ENCODE data around the gene FGD3.

The FGD3 gene

DNA sequence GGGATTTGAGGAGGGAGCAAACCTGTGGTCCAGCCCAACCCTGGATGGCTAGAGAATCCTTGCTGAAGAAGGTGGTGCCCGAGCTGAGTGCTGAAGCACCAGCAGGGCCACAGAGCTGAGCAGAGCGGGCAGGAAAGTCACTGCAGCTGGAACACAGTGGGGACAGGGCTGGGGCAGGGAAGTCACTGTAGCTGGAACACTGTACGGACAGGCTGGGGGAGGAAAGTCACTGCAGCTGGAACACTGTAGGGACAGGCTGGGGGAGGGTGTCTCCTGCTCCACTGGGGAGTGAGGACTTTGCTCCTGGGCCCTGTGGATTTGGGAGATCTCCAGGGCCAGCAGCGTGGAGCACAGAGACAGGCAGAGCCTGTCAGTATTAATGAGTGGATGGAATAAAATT is 102.2 kb downstream of the FGD3 start:
- DNase-seq (ENCODE audit: low read depth in 2 of 2, low spot score in 1 of 2) = no peak

DNA sequence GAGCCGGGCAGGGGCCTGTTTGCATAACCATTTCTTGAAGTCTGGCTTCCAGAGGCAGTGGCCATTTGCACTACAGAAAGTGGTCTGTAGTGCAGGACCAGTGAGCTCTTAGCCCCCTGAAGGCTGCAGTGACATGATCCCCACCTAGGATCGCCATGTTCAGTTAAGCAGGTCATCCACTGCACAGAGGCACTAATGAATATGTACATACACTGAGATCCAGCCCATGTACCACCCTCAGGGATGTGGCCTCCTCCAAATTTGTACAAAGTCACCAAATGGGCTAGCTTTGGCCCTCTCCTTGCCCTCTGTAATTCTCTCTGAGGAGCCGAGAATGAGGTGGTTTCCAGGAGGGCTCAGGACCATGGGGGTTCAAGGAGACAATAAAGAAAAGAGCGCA is 102.9 kb downstream of the FGD3 start:
- DNase-seq (ENCODE audit: low read depth in 2 of 2, low spot score in 1 of 2) = no peak

DNA sequence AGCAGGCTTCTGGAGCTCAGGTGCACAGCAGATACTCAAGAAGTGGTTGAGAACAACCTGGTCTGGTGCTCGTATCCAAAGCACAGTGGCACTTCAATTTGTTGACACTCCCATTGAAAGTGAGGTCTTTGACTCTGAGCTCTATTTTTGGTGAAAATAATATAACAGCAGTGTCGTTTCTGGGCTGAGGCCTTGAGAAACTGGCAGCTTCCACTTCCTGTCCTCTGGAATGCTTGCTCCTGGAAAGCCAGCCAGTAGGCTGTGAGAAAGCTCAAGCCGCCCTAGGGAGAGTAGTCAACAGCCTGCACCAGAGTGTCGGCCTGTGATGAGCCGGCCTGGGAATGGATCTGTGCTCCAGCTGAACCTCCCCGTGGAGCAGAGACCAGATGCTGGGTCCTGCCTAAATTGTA is 104.4 kb downstream of the FGD3 start:
- DNase-seq (ENCODE audit: low read depth in 2 of 2, low spot score in 1 of 2) = no peak

DNA sequence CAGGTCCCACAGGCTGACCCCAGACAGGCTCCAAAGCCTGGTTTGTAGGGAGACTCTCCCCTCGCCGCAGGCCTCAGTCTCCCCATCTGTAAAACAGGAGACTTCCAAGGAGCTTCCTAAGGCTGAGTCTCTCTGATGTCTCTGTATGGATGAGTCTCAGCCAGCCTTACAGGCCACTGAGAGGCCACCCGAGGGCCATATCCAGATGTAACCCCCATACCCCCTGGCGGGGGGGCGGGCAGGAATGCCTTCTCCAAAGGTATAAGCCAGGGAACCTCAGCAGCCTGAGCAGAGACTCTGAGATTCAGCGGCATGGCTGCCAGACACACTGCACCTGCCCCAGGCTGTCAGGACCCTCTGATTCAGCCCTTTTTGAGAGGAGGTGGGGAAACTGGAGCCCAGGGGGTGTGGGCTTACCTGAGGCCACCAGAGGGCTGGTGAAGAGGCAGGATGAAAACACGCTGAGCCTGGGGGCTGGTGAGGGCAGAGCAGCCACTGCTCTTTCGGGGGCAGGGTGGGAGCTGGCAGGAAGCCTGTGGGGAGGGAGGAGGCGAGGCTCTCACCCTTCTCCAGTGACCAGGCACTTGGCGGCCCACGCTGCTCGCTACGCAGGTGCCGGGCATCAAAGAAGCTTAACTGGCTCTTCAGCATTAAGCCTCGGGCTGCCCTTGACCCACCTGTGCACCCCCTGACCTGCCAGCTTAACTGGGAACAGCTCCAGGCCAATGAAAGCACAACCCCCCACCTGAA is 105.6 kb downstream of the FGD3 start:
- DNase-seq (ENCODE audit: low read depth in 2 of 2, low spot score in 1 of 2) = no peak

DNA sequence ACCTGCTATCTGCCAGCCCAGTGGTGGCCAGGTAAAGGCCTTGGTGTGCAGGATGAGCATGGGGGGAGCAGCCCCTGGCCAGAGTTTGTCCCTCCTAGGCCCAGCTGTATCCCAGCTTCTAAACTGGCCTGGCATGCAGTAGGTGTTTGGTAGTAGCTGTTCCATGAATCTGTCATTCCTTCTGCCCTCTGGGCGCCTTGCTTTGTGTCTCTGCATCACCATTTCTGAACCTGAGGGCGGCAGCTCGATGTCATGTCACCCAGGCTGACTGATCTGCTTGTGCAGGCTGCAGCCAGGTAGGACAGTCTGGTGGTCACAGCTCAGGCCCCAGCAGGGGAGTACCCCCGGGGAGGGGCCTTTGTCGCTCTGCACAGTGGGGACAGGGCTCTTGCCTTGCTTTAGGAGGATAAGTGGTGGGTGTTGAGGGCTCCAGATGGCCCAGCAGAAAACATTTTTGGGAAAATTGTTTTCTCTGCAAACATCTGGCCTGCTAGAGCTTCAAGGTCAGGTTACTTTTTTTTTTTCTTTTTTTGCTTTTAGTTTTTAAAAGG is 106.5 kb downstream of the FGD3 start:
- DNase-seq (ENCODE audit: low read depth in 2 of 2, low spot score in 1 of 2) = no peak

DNA sequence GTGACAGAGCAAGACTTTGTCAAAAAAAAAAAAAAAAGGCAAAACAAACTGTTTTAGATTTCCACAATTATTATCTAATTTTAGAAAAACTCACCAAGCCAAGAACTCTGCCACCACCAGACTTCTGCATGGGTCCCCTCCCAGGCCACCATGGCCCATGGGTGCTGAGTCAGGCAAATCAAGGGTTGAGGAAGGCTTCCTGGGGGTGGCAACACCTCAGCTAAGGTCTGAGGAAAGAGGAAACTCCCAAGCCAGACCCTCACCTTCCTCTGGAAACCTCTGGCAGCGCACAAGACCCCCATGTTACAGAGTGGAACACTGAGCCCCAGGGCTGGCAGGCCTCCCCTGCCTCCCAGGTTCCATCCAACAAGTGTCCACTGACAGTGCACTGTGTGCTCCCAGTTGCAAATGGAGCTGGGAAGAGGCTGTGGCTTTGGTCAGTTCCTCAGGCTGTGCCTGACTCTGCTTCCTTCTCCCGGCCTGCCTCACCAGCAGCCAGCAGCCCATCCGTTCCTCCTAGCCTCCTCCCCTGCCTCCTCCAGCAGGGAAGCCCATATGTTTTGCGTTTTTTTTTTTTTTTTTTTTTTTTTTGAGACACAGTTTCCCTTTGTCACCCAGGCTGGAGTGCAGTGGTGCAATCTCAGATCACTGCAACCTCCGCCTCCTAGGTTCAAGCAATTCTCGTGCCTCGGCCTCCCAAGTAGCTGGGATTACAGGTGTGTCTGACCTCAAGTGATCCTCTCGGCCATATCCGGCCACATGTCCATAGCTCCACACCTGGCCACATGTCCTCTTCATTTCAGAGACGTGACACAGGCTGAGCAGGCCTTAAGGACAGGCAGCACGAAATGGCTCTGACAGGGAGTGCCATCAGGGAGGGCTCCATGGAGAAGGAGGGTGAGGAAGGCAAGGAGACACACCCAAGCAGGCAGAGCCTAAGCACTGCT is 107.7 kb downstream of the FGD3 start:
- no peak for DNase-seq (ENCODE audit: low read depth in 2 of 2, low spot score in 1 of 2)

DNA sequence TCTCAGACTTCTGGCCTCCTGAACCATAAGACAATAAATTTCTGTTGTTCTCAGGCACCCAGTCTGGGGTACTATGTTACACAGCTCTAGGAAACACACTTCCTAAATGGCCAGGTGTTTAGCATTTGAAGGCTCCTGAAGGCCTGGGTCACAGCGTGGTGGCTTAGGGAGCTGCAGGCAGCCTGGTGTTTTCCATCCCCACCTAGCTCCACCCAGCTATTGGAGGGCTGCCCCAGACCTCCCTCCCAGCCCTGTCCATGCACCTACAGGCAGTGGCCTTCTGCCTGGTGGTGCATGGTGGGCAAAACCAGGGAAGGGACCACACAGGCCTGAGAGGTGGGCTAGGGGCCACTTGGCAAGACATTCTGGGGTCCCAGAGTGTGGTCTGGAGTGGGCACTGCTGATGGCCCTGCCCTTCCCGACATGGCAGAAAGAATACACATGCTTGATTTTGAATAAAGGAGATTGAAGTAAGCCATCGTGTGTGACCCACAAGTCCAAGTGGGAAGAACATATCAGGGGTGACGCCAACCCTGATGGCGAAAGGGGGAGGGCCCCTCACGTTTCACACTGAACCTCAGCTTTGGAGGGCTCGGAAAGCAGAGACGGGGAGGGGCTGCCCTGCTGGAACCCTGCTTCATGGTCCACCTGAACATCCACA is 109.8 kb downstream of the FGD3 start:
- no peak for DNase-seq (ENCODE audit: low read depth in 2 of 2, low spot score in 1 of 2)

DNA sequence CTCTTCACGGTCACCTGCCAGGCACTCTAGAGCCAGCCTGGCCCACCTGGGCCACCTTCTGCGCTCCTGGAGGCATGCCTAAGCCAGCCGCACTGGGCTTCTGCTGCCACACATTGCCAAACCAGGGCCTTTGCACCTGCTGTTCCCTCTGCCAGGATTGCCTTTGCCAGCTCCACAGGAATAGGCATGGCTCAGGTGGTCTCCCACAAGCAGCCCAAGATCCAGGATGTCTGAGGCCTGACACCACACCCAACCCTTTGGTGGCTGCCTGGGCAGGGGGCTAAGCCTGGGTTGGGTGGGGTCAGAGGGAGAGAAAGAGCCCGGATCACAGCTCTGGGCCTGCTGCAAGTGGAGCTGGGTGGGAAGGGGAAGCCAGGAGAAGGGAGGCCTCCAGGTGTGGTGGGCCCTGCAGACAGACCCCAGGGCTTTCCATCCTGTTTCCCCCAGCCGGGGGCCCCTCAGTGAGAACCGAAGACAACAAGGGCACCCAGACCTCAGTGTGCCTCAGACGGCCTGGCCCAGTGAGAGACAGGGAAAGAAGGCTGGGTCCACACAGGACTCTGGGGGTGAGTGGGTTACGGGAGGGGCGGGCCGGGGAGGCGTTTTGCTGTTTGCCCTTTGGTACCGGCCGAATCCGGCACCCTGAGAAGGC is 110.5 kb downstream of the FGD3 start:
- no peak for DNase-seq (ENCODE audit: low read depth in 2 of 2, low spot score in 1 of 2)

DNA sequence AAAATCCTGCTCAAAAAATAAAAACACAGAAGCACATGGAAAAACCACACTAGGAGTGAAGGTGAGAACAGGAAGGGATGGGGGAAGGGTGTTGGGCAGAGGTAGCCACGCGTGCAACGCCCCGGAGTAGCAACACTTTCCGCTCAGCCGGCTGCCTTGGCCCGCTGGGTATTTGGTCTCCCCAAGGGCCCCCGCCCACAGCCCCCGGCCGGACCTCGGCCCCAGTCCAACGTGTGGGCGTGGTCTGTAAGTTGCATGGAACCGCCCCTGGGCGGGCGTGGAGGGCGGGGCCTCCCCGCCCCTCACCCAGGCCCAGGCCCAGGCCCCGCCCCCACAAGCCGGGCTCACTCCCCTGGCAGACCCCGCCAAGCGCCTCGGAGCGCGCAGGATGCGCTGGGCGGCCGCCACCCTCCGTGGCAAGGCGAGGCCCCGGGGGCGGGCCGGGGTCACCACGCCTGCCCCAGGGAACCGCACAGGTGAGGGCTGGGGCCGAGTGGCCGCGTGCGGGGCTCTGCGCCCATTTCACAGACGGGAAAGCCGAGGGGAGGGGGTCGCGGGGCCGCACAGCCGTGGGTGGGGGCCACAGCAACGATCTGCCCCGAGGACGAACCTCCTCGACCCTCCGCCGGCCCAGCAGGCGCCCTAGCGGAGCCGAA is 111.2 kb downstream of the FGD3 start, which contains the start of gene SUSD3:
Gene SUSD3 (plus strand): TSS at position 347 of the 656 bp plus-strand sequence. CDS start 42 bp downstream, at position 389.
- DNase-seq (ENCODE audit: low read depth in 2 of 2, low spot score in 1 of 2) = peak in 1 of 2 donors; percentile 25

DNA sequence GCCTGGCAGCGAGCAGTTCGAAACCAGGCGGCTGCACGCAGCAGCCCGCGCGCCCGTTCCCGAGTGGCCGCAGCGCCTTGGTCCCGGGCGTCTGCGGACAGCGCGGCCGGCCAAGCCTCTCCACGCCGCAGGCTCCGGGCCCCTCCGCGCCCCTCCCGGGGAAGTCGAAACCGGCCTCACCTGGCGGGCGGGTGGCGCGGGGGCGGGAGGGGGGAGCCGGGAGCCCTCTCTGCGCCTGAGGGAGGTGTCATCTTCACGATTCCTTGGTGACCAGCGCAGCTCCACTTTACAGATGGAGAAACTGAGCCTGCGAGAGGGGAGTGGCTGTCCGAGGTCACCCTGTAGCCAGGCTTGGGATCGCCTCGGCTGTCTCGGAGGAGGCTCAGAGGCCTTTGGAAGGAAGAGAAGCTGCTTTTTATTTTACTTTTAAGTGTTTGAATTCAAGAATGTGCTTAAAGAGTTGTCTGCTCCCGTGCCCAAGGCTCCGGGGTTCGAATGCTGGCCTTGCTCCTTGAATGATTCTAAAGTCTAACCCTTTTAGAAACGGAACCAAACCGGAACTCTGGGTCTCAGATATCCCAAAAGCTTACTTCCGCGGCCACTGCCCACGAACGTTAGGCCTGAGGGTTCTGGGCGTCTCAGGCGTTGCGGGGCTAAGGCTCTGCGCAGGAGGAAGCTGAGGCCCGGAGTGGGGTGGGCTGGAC is 111.8 kb downstream of the FGD3 start:
- DNase-seq (ENCODE audit: low read depth in 2 of 2, low spot score in 1 of 2) = no peak

DNA sequence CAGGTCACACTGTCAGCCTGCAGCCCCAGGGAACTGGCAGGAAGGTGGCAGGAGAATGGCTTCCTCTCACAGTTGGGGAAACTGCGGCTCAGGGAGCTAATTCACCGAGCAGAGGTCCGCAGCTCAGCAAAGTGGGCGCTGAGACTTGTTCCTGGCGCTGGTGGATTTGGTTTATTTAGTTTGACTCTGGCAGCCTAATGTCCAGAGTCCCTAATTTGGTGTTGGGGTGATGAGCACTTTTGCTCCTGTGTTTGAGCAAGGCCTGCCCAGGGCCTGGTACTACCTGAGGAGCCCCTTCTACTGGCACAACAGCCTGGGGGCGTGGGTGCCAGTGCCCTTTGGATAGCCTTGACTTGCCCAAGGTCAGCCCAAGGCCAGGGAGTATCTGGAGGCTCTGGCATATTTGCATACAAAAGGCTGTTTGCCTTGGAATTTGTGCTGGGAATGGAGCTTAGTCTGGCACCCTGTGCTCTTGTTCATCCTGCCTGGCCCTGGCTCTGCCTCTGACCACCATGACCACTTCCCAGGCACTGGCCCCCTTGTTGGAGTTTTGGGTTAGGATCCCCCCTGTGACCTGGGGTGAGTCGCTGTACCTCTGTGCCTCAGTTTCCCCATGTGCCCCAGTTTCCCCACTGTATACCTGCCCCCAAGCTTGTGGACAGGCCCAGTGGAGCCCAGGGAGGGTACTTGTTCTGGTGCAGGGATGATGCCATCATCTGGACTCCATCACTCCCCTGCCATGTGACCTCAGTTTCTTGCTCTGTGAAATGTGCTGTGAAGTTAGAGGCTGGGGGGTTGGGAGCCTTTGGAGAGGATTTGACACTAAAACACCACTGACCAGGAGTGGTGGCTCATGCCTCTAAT is 112.6 kb downstream of the FGD3 start:
- no peak for DNase-seq (ENCODE audit: low read depth in 2 of 2, low spot score in 1 of 2)

DNA sequence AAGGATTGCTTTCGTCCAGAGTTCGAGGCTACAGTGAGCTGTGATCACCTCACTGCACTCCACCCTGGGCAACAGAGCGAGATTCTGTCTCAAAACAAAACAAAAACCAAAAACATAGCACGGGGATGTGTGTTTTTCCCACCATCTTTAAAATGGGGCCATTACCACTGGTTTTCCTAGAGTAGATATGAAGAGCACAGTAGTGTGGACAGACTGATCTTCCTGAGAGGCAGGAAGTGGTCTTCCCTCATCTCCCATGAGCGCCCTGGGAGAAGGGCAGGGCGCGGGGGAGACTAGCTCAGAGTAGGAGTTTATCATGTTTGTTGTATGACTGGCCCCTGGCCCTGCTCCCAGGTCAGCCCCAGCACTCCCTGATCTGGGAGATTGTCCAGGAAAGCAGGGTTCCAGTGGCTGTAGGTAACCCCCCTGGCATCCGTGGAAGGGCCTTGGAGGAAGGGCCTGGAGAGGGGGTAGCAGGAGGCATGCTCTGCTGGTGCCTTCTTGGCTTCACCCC is 113.5 kb downstream of the FGD3 start:
- no peak for DNase-seq (ENCODE audit: low read depth in 2 of 2, low spot score in 1 of 2)

DNA sequence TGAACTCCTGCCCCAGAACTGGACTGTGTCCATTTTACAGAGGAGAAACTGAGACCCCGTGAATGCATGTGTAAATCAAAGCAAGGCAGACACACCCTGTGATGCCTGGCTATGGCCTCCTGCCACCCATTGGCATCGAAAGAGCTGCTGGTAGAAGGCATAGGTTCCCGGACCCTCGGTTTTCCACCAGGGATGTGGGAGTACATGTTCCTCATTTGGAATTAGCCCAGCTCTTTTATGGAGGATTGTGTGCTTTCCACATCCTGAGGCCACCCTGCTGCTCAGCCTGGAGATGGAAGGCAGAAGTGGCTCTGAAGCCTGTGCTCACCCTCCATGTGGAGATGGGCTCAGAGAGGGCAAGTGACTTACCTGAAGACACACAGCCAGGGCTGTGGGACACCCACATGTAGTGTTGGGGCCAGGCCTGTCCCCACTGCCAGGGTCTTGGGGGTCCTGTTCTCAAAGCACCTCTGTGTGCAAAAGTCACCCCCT is 114.0 kb downstream of the FGD3 start:
- no peak for DNase-seq (ENCODE audit: low read depth in 2 of 2, low spot score in 1 of 2)

DNA sequence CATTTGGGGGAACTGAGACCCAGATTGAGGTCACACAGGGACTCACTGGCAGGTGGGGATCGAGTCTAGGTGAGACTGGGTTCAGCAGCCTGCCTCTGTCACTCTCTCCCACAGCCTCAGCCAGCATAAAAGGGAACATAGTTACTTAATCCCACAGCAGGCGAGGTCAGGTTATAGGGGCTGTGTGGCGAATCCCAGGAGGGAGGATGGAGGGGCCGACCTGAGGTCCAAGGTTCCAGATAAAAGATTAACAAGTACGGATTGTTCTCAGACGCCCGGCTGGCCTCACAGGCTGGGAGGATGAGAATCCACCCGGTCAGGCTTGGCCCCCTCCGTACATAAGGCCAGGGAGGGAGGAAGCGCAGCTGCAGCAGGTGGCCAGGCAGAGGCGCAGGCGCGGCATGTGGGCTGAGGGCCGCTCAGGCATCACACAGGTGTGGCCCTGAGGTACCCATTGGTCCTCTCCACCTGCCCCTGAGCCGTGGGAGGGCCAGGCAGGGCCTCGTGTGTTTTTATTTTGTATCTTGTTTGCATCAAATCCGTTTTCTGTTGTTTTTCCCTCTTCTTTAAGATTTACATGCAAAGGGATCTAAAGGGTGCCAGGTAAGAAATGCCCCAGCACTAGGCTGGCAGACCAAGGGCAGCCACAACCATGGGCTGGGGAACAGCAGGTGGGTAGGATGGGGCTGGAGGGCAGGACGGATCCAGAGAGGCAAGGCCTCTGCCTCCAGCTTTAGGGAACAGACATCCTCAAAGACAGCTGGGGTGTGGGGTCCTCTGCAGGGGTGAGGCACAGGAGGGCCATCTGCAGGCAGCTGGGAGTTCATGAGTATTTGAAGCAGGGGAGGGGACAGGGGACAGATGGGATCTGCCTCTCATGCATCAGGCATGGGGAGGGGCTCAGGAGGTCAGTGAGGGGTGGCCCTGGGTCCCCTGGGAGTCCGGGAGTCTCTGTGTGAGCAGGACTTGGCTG is 114.8 kb downstream of the FGD3 start:
- DNase-seq (ENCODE audit: low read depth in 2 of 2, low spot score in 1 of 2) = no peak

DNA sequence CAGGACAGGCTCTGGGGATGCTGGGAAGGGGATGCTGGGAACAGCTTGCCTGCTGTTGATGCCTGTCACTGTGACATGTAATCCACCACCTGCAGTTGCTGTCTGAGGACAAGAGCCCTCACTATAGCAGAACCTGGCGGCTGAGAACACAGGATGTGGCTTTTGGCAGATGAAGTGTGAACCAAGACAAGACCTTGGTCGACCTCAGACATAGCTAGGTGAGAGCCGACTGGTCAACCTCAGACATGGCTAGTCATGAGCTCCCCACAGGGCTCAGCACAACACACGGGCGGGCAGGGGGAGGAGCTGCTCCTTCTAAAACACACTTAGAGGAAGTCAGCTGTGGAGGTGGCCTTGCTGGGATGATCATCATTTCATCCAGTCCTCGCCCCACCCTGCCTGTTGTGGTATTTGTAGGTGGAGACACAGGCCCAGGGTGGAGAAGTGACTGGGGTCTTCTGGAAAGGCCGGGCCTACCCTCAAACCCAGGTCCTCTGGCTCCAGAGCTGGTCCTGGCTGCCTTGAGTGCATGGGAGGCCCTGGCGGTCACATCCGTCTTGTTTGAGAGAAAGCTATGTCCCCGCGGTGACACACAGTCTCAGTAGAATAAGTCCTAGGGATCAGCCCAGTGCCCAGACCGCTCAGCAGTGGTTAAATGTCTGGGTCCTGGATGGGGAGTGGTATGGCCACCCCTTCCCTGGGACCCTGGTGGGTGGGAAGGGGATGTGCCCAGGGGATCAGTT is 117.2 kb downstream of the FGD3 start:
- peak; percentile 64 to 71 for DNase-seq (ENCODE audit: low read depth in 2 of 2, low spot score in 1 of 2)

DNA sequence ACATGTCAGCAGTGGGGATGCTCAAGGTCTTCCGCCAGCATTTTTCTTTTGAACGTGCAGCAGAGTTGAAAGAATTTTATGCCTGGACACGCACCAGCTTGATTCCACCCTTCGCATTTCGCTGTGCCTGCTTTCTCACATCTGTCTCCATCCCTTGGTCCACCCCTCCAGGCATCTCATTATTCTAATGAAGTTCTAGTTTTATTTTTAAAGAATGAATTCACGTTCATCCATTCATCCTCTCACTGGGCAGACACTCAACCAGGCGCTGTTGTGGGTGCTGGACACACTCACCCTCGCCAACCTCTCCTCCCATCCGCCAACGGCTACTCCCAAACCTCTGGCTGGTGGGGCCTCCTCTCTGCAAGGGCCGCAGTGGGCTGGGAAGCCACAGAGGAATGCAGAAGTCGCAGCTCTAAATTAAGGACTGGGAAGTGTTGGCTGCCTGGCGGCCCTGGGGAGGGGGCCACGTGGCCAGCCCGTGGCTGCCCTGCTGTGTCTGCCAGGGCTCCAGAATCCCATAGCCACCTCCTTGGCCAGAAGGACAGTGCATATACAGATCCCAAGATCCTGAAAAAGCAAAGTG is 117.9 kb downstream of the FGD3 start:
- DNase-seq (ENCODE audit: low read depth in 2 of 2, low spot score in 1 of 2) = no peak
